Neural crest cell (in vitro differentiated cells): ENCODE data around the gene MAIP1. TPM values are rescaled to one million over a fixed set of nuclear protein-coding genes. Genes with fewer than 3 reads are reported as not detected.

Experiments
- DNase-seq: peaks from one replicate; pipeline ENCODE4 v3.0.0; 2021; ENCODE audit warnings: low read depth, mixed read lengths, low spot score
- H3K27ac Mint-ChIP-seq: one replicate; pipeline ENCODE4 v1.8.0; 2021; ENCODE audit warnings: mild to moderate bottlenecking, mixed read lengths; ENCODE audit not compliant: unreplicated experiment
- H3K27me3 Mint-ChIP-seq: 2 replicates; pipeline ENCODE4 v1.8.0; 2021; ENCODE audit warnings: low read depth, mild to moderate bottlenecking, mixed read lengths
- H3K36me3 Mint-ChIP-seq: 2 replicates; pipeline ENCODE4 v1.8.0; 2021; ENCODE audit warnings: low read depth, mild to moderate bottlenecking, mixed read lengths
- H3K4me1 Mint-ChIP-seq: 2 replicates; pipeline ENCODE4 v1.8.0; 2021; ENCODE audit warnings: mixed read lengths
- H3K4me3 Mint-ChIP-seq: one replicate; pipeline ENCODE4 v1.8.0; 2021; ENCODE audit warnings: mild to moderate bottlenecking, mixed read lengths
- H3K9me3 Mint-ChIP-seq: 2 replicates; pipeline ENCODE4 v1.8.0; 2021; ENCODE audit warnings: mixed read lengths
- CTCF ChIP-seq: fragments of 200-600 bp; sonication (generic); conservative IDR thresholded peaks from 2 replicates; pipeline ENCODE4 v1.5.0; 2021; ENCODE audit warnings: antibody characterized with exemption, mild to moderate bottlenecking
- long read RNA-seq: library from polyadenylated mRNA; unstranded; transcript quantifications from one replicate; pipeline ENCODE4 v2.0.0, GENCODE V29; 2020
- total RNA-seq: library from RNA; stranded (reverse); gene quantifications from 2 replicates; pipeline ENCODE4 v1.2.1, GENCODE V29; 2021

Gene MAIP1
- total RNA-seq = 23.1 and 24.2 TPM in 2 replicates
- long read RNA-seq, transcript MAIP1-202 (5 exons, 1,386 nt) = major isoform, 48 of 54 reads
- long read RNA-seq, partial matches to known transcripts = 1 of 54 reads
- long read RNA-seq, other reads (novel, unspliced or antisense) = 5 of 54 reads

GRCh38 chr2:199955339-199956061 is at the start of gene MAIP1, which contains the start of gene TYW5:
Gene MAIP1 (plus strand): TSS chr2:199955582. CDS start chr2:199955799, 217 bp downstream.
Gene TYW5 (minus strand): TSS chr2:199955491. CDS start chr2:199955470, 21 bp downstream.
- H3K4me3 Mint-ChIP-seq = peak within 1 kb of the TSS; percentile 100

GRCh38 chr2:199907008-199907714 is 48.2 kb upstream of the MAIP1 start:
- Mint-ChIP-seq H3K4me3 (peak overlapping the region; percentile 13), H3K36me3 (no peaks in the 10 kb centered on the region), H3K27me3 (no peaks in the 10 kb centered on the region), H3K4me1 (peaks cover 16% of the 10 kb centered on the region), H3K27ac (no peak overlapping the region), H3K9me3 (peaks cover 3% of the 10 kb centered on the region)
- DNase-seq = no peak
- TF ChIP-seq CTCF = no peak

More at GRCh38 chr2:199955339-199956061, at the start of gene MAIP1, which contains the start of gene TYW5:
- peak; percentile 38 for TF ChIP-seq CTCF
- DNase-seq = peak; percentile 72
- peaks cover 45% of the 10 kb centered on the region for H3K4me1 Mint-ChIP-seq
- H3K27ac Mint-ChIP-seq = peak within 1 kb of the TSS; percentile 98
- no peaks in the 10 kb centered on the region for H3K9me3 Mint-ChIP-seq
- H3K27me3 Mint-ChIP-seq = no peaks in the 10 kb centered on the region
- peaks cover 2% of the 10 kb centered on the region for H3K36me3 Mint-ChIP-seq

- Mint-ChIP-seq H3K9me3 (peaks cover 3% of the 10 kb centered on the region), H3K27me3 (no peaks in the 10 kb centered on the region), H3K4me1 (peaks cover 31% of the 10 kb centered on the region), H3K4me3 (peak overlapping the region; percentile 93), H3K27ac (peak overlapping the region; percentile 57), H3K36me3 (peaks cover 8% of the 10 kb centered on the region)
- TF ChIP-seq CTCF = no peak
- no peak for DNase-seq
These were observed 44.9 kb upstream of the MAIP1 start for GRCh38 chr2:199910338-199911051.

GRCh38 chr2:199911052-199911876 is 44.1 kb upstream of the MAIP1 start, which contains the start of gene C2orf69:
Gene C2orf69 (plus strand): TSS chr2:199911293. CDS start chr2:199911439, 146 bp downstream.
- DNase-seq = peak; percentile 98
- H3K27ac Mint-ChIP-seq = peak within 1 kb of the TSS; percentile 97
- peak; percentile 28 for TF ChIP-seq CTCF
- peaks cover 15% of the 10 kb centered on the region for H3K36me3 Mint-ChIP-seq
- H3K9me3 Mint-ChIP-seq = peaks cover 6% of the 10 kb centered on the region
- no peaks in the 10 kb centered on the region for H3K27me3 Mint-ChIP-seq
- peaks cover 31% of the 10 kb centered on the region for H3K4me1 Mint-ChIP-seq
- H3K4me3 Mint-ChIP-seq = peak within 1 kb of the TSS; percentile 93
